ENCODE results near the gene FAM171A1.

DNA sequence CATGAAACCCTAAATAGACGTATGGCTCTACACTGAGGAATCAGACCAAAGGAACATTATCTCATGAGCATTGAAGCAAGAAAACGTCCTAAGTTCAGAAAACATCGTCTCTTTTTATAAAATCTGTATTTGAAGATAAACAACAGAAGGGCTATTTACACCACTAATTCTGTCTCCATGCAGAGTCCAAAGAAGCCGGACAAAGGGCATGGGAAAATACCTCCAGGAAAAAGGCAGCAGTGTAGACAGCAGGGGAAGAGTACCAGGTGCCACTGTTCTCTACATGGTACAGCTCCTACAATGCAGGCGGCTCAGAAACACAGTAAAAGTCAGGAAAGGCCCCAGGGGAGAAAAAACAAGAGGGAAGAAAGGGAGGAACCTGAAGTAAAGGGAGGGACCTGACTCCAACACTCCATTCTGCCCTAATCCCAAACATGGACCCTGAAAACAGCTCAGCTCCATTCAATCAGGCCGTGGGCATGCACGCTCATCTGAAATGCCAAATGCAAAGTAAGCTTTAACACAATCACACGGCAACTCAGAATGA is 17.5 kb downstream of the FAM171A1 start:
- TF ChIP-seq, protein P1, sequence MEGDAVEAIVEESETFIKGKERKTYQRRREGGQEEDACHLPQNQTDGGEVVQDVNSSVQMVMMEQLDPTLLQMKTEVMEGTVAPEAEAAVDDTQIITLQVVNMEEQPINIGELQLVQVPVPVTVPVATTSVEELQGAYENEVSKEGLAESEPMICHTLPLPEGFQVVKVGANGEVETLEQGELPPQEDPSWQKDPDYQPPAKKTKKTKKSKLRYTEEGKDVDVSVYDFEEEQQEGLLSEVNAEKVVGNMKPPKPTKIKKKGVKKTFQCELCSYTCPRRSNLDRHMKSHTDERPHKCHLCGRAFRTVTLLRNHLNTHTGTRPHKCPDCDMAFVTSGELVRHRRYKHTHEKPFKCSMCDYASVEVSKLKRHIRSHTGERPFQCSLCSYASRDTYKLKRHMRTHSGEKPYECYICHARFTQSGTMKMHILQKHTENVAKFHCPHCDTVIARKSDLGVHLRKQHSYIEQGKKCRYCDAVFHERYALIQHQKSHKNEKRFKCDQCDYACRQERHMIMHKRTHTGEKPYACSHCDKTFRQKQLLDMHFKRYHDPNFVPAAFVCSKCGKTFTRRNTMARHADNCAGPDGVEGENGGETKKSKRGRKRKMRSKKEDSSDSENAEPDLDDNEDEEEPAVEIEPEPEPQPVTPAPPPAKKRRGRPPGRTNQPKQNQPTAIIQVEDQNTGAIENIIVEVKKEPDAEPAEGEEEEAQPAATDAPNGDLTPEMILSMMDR (IDR thresholded peaks at IDR 0.05; ENCODE audit: poor library complexity): no peak
- no peak for TF ChIP-seq EZH2 (IDR thresholded peaks at IDR 0.05; ENCODE audit: borderline replicate concordance)
